Esophagus muscularis mucosa (tissue), 3 donors: ENCODE results near the gene SPACA7.

Experiments
- POLR2AphosphoS5 ChIP-seq, 2 donors: sonication (generic); formaldehyde crosslinking; IDR thresholded peaks; one replicate each; pipeline ENCODE4 v1.6.1; 2017; ENCODE audit warnings: antibody characterized with exemption in 2 of 2
- TF ChIP-seq, protein P1 (sequence below), 3 experiments: fragments of 200-600 bp in 2 of 3; fragments of 450-650 bp in 1 of 3; sonication (generic) in 2 of 3; IDR thresholded peaks; one replicate each; pipeline ENCODE4 v1.5.1; 2017 to 2019; ENCODE audit warnings: antibody characterized with exemption in 3 of 3, mild to moderate bottlenecking in 2 of 3, moderate library complexity in 1 of 3

GRCh38 chr13:112397108-112397507 is 21.0 kb downstream of the SPACA7 start:
- TF ChIP-seq, protein P1, sequence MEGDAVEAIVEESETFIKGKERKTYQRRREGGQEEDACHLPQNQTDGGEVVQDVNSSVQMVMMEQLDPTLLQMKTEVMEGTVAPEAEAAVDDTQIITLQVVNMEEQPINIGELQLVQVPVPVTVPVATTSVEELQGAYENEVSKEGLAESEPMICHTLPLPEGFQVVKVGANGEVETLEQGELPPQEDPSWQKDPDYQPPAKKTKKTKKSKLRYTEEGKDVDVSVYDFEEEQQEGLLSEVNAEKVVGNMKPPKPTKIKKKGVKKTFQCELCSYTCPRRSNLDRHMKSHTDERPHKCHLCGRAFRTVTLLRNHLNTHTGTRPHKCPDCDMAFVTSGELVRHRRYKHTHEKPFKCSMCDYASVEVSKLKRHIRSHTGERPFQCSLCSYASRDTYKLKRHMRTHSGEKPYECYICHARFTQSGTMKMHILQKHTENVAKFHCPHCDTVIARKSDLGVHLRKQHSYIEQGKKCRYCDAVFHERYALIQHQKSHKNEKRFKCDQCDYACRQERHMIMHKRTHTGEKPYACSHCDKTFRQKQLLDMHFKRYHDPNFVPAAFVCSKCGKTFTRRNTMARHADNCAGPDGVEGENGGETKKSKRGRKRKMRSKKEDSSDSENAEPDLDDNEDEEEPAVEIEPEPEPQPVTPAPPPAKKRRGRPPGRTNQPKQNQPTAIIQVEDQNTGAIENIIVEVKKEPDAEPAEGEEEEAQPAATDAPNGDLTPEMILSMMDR (IDR thresholded peaks at IDR 0.05) = no peak
- no peak for TF ChIP-seq POLR2AphosphoS5 (IDR thresholded peaks at IDR 0.05)
